CD4-positive, alpha-beta T cell treated with Interleukin-15 for 4 hours (primary cell): ENCODE results near the gene COL23A1.
"Not testable (repeated sequence)": the region's sequence is repeated elsewhere in the genome, so short reads cannot be mapped to it uniquely, and the experiment has no call there.

Experiments
- DNase-seq: peaks from one replicate; pipeline ENCODE4 v3.0.0-alpha.2; 2020; ENCODE audit warnings: low spot score

Gene COL23A1

GRCh38 chr5:178259623-178260536, 330.3 kb downstream of the COL23A1 start:
- no peak for DNase-seq

- DNase-seq: no peak
Measured at GRCh38 chr5:178257650-178258049, 332.5 kb downstream of the COL23A1 start.

DNA sequence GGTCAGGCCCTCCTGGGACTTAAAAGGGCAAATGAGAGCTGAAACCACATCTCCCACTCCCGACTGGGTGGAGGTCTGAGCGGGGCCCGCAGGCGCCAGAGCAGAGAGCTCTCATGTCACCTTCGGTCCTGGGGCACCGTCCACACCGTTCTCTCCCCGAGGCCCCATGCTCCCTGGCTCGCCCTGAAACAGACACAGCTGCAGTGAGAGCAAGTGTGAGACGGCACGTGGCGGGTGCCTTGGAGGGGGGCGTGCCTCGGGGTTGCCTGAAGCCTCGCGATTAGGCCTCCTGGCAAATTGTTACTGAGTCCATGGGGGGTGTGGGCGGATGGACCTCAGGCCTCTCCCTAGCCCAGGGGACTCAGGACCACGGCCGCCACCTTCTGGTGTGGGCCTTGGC, 333.4 kb downstream of the COL23A1 start:
- no peak for DNase-seq

DNA sequence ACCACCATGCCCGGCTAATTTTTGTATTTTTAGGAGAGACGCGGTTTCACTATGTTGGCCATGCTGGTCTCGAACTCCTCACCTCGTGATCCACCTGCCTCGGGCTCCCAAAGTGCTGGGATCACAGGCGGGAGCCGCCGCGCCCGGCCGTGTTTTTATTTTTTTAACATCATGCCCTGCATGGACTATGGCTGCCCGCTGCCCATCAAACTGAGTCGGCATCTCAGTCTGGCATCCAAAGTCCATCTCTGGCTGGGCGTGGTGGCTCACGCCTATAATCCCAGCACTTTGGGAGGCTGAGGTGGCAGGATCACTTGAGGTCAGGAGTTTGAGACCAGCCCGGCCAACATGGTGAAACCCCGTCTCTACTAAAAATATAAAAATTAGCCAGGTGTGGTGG, 336.6 kb downstream of the COL23A1 start:
- not testable (repeated sequence) for DNase-seq

GRCh38 chr5:178252258-178252657, 337.9 kb downstream of the COL23A1 start:
- no peak for DNase-seq

DNA sequence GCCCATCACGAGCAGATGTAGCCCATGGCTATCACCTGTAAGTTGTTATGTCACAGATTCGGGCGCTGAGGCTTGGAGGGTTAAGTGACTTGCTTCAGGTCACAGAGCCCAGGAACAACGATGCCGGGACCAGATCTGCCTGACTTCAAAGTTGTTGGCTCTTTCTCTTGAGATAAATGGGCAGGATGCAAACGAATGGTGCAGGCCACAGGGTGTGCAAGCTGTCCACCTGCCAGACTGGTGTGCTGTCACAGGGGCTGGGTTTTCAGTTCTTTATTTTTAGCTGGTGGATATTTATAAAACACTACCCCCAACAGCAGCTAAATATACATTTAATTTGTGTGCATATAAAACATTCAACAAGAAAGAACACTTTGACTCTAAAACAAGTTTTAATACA, 339.9 kb downstream of the COL23A1 start:
- DNase-seq: no peak

GRCh38 chr5:178249191-178249989, 340.8 kb downstream of the COL23A1 start:
- DNase-seq: peak; percentile 59

- no peak for DNase-seq
Measured at GRCh38 chr5:178248750-178249149, 341.4 kb downstream of the COL23A1 start.

DNA sequence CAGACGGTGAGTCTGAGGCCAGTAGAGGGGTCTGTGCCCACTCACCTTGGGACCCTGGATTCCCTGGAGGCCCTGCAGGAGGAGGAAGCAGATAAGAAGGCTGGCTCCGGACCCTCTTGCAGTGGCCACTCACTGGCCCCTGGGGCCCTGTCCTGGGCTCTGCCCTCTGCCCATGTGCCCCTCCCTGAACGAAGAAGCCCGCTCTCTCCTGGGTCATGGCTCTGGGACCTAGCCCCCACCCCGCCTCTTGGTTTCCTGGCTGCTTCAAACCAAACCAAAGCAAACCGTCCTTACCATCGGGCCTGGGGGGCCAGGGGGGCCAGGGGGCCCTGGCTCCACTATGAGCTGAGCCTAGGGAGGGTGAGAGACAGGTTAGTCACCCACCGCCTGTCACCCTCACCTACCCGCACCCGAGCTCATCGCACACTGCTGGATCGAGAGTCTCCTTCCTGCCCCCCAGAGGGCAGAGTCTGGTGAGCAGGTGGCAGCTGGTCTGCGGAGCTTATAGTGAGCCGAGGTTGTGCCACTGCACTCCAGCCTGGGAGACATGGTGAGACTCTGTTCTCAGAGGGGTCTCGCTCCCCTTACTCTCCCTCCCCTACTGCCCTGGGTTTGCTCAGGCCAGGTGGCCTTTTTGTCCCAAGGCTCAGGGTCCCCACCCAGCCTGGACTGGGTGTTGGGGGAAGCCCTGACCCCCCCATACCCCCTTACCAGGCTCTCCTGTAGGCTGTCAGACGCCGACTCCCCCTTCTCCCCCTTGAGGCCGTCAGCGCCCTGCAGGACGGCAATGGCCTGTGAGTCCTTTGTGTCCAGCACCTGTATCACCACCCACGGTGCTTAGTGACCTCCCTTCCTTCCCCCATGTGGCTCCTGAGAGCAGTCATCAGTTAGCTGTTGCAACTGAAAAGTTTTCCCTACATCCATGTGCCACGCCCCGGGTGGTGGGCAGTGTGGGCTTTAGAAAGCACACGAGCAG, 342.4 kb downstream of the COL23A1 start:
- DNase-seq: peak; percentile 37

- no peak for DNase-seq
Measured at GRCh38 chr5:178246624-178247279, 343.4 kb downstream of the COL23A1 start.

GRCh38 chr5:178245389-178245788, 344.8 kb downstream of the COL23A1 start:
- no peak for DNase-seq

- no peak for DNase-seq
Measured at GRCh38 chr5:178244576-178244975, 345.6 kb downstream of the COL23A1 start.

- DNase-seq: no peak
Measured at GRCh38 chr5:178242416-178242815, 347.8 kb downstream of the COL23A1 start.

GRCh38 chr5:178241688-178242231, 348.4 kb downstream of the COL23A1 start:
- no peak for DNase-seq

- DNase-seq: no peak
Measured at GRCh38 chr5:178241231-178241663, 348.9 kb downstream of the COL23A1 start.

DNA sequence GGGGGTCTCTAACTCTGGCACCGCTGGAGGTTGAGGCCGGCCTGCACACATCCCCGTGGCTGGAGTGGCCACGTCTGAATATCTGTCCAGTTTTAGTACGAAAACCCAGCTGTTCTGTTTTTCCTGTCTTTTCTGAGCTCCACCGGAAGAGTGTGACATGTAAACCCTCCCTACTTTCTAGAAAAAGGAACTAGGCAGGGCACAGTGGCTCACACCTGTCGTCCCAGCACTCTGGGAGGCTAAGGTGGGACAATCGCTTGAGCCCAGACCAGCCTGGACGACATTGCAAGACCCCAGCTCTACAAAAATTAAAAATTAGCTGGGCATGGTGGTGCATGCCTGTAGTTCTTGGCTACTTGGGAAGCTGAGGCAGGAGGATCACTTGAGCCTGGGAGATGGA, 349.4 kb downstream of the COL23A1 start:
- DNase-seq: no peak

DNA sequence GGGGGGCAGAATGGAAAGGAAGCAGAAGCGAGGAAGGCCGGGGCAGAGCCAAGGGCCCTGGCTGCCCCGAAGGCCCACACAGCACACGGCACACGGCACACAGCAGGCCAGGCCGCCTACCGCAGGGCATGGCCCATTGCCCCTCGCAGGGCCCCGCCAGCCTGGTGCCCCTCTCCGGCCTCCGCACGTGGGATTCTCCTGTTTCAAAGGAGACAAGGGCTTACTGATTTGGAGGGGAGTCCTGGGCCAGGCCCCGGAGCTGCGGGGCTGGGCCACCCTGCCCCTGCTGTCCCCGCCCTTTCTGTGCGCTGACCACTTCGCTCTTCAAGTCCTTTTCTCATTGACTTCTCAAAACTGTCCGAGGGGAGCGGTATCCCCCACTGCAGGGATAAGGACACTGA, 349.9 kb downstream of the COL23A1 start:
- no peak for DNase-seq

GRCh38 chr5:178239626-178240301, 350.4 kb downstream of the COL23A1 start:
- DNase-seq: peak; percentile 29

- DNase-seq: peak; percentile 23
Measured at GRCh38 chr5:178238711-178239592, 351.2 kb downstream of the COL23A1 start.

DNA sequence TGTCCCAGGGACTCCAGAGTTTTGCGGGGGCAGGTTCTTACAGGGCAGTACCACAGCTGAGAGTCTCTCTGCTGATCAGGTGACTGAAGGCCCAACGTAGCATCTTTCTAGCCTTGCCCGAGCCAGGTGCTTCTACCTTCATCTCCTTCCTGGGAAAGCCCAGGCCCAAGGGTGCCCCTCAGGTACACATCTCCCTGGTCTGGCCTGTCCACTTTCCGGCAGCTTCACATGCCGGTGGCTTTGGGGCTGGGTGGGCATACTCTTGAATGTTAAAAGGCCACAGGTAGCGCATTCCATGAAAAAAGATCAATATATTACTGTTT, 351.9 kb downstream of the COL23A1 start:
- DNase-seq: no peak
